ENCODE results near the gene ABHD6. TPM values are rescaled to one million over a fixed set of nuclear protein-coding genes. Genes with fewer than 3 reads are reported as not detected.

The ABHD6 gene
- total RNA-seq, 1 donor from 2014 or later: 3.9 TPM

DNA sequence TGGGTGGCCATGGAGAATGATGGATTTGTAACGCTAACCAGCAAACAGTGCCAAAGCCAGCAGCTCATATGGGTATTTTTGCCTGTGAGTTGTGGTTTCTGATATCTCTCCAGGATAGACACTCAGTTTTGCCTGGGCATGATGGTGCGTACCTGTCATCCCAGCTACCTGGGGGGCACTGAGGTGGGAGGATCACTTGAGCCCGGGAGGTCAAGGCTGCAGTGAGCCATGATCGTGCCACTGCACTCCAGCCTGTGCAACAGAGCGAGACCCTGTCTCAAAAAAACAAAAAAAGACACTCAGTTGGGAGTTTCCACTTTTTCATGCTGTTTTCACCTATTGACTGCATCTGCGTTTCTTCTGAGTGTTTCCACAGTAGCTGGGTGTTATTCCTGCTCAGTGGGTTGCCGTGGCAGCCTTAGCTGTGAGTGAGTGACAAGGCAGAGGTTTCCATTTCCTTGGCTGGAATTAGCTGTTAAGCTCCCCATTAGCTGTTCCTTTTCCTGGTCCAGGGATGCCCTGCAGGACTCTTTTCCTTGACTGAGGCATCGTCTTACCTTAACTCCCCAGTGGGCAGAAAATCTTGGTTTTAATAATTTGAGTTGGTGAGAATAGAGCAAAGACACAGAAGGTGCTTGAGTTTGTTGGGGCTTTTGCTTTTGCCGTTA lies 54.2 kb downstream of the ABHD6 start:
- no peaks in the 10 kb centered on the region for H4K20me1 ChIP-seq (ENCODE audit: insufficient read depth, low read length)
- no peak overlapping the region for H3K9ac ChIP-seq (ENCODE audit: low read length)
- H3K9me3 ChIP-seq (ENCODE audit: insufficient read depth, low read depth, low read length): no peaks in the 10 kb centered on the region
- no peaks in the 10 kb centered on the region for H3K79me2 ChIP-seq (ENCODE audit: insufficient read depth, low read length)
- no peak overlapping the region for H3K4me2 ChIP-seq (ENCODE audit: low read length)
- H3K9me3 Mint-ChIP-seq (ENCODE audit: unreplicated experiment): peaks cover 3% of the 10 kb centered on the region
- H3K27ac ChIP-seq (ENCODE audit: low read depth, low read length): no peak overlapping the region
- DNase-seq (ENCODE audit: low read depth) (no peak), FAIRE-seq (no peak)
- no peak overlapping the region for H3K4me3 Mint-ChIP-seq (ENCODE audit: unreplicated experiment)
- H3K4me1 Mint-ChIP-seq (ENCODE audit: low read depth, unreplicated experiment): no peaks in the 10 kb centered on the region
- no peak overlapping the region for H2AFZ ChIP-seq (ENCODE audit: low read depth, low read length)
- TF ChIP-seq, protein P1, sequence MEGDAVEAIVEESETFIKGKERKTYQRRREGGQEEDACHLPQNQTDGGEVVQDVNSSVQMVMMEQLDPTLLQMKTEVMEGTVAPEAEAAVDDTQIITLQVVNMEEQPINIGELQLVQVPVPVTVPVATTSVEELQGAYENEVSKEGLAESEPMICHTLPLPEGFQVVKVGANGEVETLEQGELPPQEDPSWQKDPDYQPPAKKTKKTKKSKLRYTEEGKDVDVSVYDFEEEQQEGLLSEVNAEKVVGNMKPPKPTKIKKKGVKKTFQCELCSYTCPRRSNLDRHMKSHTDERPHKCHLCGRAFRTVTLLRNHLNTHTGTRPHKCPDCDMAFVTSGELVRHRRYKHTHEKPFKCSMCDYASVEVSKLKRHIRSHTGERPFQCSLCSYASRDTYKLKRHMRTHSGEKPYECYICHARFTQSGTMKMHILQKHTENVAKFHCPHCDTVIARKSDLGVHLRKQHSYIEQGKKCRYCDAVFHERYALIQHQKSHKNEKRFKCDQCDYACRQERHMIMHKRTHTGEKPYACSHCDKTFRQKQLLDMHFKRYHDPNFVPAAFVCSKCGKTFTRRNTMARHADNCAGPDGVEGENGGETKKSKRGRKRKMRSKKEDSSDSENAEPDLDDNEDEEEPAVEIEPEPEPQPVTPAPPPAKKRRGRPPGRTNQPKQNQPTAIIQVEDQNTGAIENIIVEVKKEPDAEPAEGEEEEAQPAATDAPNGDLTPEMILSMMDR (IDR thresholded peaks at IDR 0.05; ENCODE audit: insufficient read depth, low read depth, low read length): no peak
- H3K36me3 Mint-ChIP-seq (ENCODE audit: low read depth, unreplicated experiment): peaks cover 7% of the 10 kb centered on the region
- H3K27me3 ChIP-seq (ENCODE audit: insufficient read depth, low read length): no peaks in the 10 kb centered on the region
- H3K4me3 ChIP-seq (ENCODE audit: insufficient read depth, low read depth, low read length): no peak overlapping the region
- H3K4me1 ChIP-seq (ENCODE audit: insufficient read depth, low read length): no peaks in the 10 kb centered on the region
- H3K27ac Mint-ChIP-seq (ENCODE audit: unreplicated experiment): no peak overlapping the region
- H3K27me3 Mint-ChIP-seq (ENCODE audit: low read depth, unreplicated experiment): peaks cover 2% of the 10 kb centered on the region
- H3K36me3 ChIP-seq (ENCODE audit: insufficient read depth, low read length): no peaks in the 10 kb centered on the region

DNA sequence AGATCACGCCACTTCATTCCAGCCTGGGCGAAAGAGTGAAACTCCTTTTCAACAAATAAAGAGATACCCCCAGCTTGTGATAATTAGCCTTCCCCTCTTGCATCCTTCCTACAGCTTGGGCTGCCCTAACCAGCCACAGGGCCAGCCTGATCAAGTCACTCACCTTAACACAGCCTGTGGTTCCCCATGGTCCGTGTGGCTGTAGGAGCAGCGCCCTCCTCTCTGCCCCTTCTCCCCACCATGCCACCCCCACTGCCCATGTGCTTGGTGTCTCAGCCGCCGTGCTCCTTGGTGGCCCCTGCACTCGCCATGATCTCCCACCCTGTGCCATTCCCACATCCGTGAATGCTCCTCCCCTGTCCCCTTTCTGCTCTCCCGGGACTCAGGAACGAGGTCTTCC lies 55.3 kb downstream of the ABHD6 start:
- H4K20me1 ChIP-seq (ENCODE audit: insufficient read depth, low read length): no peaks in the 10 kb centered on the region
- Mint-ChIP-seq H3K9me3 (ENCODE audit: unreplicated experiment) (peaks cover 3% of the 10 kb centered on the region), H3K27ac (ENCODE audit: unreplicated experiment) (no peak overlapping the region), H3K27me3 (ENCODE audit: low read depth, unreplicated experiment) (peaks cover 2% of the 10 kb centered on the region), H3K36me3 (ENCODE audit: low read depth, unreplicated experiment) (peaks cover 4% of the 10 kb centered on the region), H3K4me1 (ENCODE audit: low read depth, unreplicated experiment) (no peaks in the 10 kb centered on the region), H3K4me3 (ENCODE audit: unreplicated experiment) (no peak overlapping the region)
- H2AFZ ChIP-seq (ENCODE audit: low read depth, low read length): no peak overlapping the region
- no peaks in the 10 kb centered on the region for H3K9me3 ChIP-seq (ENCODE audit: insufficient read depth, low read depth, low read length)
- no peaks in the 10 kb centered on the region for H3K27me3 ChIP-seq (ENCODE audit: insufficient read depth, low read length)
- no peak overlapping the region for H3K27ac ChIP-seq (ENCODE audit: low read depth, low read length)
- DNase-seq (ENCODE audit: low read depth): no peak
- no peaks in the 10 kb centered on the region for H3K4me1 ChIP-seq (ENCODE audit: insufficient read depth, low read length)
- no peak for FAIRE-seq
- TF ChIP-seq, protein P1 (IDR thresholded peaks at IDR 0.05; ENCODE audit: insufficient read depth, low read depth, low read length): no peak
- TF ChIP-seq EZH2 (IDR thresholded peaks at IDR 0.05; ENCODE audit: insufficient read depth, low read length): no peak
- no peak overlapping the region for H3K9ac ChIP-seq (ENCODE audit: low read length)
- H3K4me2 ChIP-seq (ENCODE audit: low read length): no peak overlapping the region
- no peak overlapping the region for H3K4me3 ChIP-seq (ENCODE audit: insufficient read depth, low read depth, low read length)
- H3K36me3 ChIP-seq (ENCODE audit: insufficient read depth, low read length): no peaks in the 10 kb centered on the region
- H3K79me2 ChIP-seq (ENCODE audit: insufficient read depth, low read length): no peaks in the 10 kb centered on the region

DNA sequence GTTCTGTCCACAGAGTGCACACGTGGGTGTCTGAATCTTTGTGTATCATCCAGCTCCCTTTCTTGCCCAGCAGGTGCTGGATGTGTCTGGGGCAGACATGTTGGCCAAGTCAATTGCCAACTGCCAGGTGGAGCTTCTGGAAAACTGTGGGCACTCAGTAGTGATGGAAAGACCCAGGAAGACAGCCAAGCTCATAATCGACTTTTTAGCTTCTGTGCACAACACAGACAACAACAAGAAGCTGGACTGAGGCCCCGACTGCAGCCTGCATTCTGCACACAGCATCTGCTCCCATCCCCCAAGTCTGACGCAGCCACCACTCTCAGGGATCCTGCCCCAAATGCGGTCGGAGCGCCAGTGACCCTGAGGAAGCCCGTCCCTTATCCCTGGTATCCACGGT lies 55.9 kb downstream of the ABHD6 start:
- Histone ChIP-seq H3K27me3 (ENCODE audit: insufficient read depth, low read length) (no peaks in the 10 kb centered on the region), H3K9ac (ENCODE audit: low read length) (no peak overlapping the region), H3K79me2 (ENCODE audit: insufficient read depth, low read length) (no peaks in the 10 kb centered on the region), H3K36me3 (ENCODE audit: insufficient read depth, low read length) (no peaks in the 10 kb centered on the region), H4K20me1 (ENCODE audit: insufficient read depth, low read length) (no peaks in the 10 kb centered on the region), H2AFZ (ENCODE audit: low read depth, low read length) (no peak overlapping the region), H3K9me3 (ENCODE audit: insufficient read depth, low read depth, low read length) (no peaks in the 10 kb centered on the region), H3K4me2 (ENCODE audit: low read length) (no peak overlapping the region), H3K4me1 (ENCODE audit: insufficient read depth, low read length) (no peaks in the 10 kb centered on the region), H3K4me3 (ENCODE audit: insufficient read depth, low read depth, low read length) (no peak overlapping the region), H3K27ac (ENCODE audit: low read depth, low read length) (no peak overlapping the region)
- peaks cover 7% of the 10 kb centered on the region for H3K27me3 Mint-ChIP-seq (ENCODE audit: low read depth, unreplicated experiment)
- H3K36me3 Mint-ChIP-seq (ENCODE audit: low read depth, unreplicated experiment): peaks cover 4% of the 10 kb centered on the region
- DNase-seq (ENCODE audit: low read depth): no peak
- H3K4me1 Mint-ChIP-seq (ENCODE audit: low read depth, unreplicated experiment): no peaks in the 10 kb centered on the region
- no peak for TF ChIP-seq EZH2 (IDR thresholded peaks at IDR 0.05; ENCODE audit: insufficient read depth, low read length)
- TF ChIP-seq, protein P1 (IDR thresholded peaks at IDR 0.05; ENCODE audit: insufficient read depth, low read depth, low read length): no peak
- no peak for FAIRE-seq
- H3K9me3 Mint-ChIP-seq (ENCODE audit: unreplicated experiment): peaks cover 3% of the 10 kb centered on the region
- no peak overlapping the region for H3K27ac Mint-ChIP-seq (ENCODE audit: unreplicated experiment)
- no peak overlapping the region for H3K4me3 Mint-ChIP-seq (ENCODE audit: unreplicated experiment)
